Renal cortical epithelial cell (primary cell): Measurements from ENCODE around the gene FOXN4. TPM values are rescaled to one million over a fixed set of nuclear protein-coding genes. Genes with fewer than 3 reads are reported as not detected.
"Not testable (repeated sequence)": the region's sequence is repeated elsewhere in the genome, so short reads cannot be mapped to it uniquely, and the experiment has no call there.

ENCODE experiments used
- DNase-seq: peaks from one replicate; pipeline ENCODE4 v3.0.0-alpha.2; 2011; ENCODE audit warnings: low read depth
- total RNA-seq: library from RNA; depleted of rRNA; stranded (reverse); fragments of >200 nt; gene quantifications from 2 replicates; pipeline ENCODE4 v1.2.3, GENCODE V29; 2014

FOXN4 gene, protein sequence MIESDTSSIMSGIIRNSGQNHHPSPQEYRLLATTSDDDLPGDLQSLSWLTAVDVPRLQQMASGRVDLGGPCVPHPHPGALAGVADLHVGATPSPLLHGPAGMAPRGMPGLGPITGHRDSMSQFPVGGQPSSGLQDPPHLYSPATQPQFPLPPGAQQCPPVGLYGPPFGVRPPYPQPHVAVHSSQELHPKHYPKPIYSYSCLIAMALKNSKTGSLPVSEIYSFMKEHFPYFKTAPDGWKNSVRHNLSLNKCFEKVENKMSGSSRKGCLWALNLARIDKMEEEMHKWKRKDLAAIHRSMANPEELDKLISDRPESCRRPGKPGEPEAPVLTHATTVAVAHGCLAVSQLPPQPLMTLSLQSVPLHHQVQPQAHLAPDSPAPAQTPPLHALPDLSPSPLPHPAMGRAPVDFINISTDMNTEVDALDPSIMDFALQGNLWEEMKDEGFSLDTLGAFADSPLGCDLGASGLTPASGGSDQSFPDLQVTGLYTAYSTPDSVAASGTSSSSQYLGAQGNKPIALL
- not detected in 2 replicates for total RNA-seq

DNA sequence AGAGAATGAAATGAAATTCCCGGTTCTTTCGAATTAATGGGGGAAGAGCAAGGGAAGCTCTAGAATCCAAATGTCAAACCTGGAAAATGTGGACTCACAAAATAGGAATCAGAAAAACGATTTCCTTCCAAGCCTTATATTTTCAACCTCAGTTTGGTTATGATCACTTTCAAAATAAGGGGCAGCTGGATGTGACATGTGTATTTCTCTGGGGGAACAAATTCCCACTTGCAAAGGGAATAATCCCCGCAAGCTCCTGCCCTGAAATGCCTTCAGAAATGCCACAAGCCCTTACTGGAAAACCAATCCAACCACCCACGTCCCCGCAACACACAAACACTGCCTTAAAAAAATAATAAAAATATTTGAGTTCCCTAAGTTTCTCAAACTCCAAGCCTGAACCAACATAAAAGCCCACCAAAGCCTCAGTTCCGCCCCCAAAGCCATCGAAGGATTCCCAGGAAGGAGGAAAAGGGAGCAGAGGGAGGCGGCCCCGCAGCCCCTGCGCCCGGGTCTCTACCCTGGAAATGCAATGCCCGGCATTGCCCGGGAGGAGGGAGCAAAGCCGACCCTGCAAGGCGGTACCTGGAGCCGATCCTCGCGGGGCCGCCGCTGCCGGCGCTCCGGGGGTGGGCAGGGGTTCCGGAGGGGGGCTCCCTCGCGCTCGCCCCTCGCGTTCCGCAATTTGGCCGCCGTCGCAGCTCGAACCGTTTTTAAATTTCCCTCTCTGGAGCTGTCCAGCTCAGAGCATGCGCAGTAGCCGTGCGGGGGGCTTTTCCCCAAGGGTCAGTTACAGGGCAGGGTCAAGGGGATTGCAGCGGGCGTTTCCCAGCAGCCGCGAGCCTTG is at the start of gene FOXN4:
TSS of gene FOXN4 (minus strand) at position 751 of the 847 bp plus-strand sequence. CDS start 963 bp downstream, outside the sequence.
- no peak for DNase-seq

DNA sequence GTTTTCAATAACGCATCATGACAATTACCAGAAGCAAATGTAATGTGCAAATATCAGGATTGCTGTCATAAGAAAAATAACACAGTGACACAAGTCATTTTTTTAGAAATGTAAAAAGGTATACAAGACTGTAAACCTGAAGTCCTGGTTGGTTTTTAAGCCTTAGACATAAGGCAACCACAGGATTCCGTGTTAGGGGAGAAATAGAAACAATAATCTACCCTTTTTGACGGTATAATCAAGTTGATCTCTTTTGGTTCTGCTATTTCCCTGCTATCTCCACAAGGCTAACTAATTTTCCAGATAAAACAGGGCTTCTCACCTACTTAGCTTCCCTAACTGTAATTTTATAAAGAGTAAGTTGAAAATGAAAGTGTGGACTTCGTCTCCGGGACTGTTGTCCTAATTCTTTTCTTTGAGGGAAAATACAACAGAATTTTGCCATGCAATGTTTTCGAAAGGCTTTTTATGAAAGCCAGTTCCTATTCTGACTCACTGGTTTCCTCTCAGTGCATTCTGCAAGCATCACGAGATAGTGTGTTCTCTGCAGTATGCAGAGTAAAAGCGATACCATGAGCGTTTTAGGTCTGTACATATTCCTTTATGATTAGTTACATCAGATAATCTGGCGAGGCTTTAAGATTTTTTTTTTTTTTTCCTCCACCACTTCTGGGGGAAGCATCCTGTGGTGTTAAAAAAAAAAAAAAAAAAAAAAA is 49.2 kb upstream of the FOXN4 start:
- no peak for DNase-seq

DNA sequence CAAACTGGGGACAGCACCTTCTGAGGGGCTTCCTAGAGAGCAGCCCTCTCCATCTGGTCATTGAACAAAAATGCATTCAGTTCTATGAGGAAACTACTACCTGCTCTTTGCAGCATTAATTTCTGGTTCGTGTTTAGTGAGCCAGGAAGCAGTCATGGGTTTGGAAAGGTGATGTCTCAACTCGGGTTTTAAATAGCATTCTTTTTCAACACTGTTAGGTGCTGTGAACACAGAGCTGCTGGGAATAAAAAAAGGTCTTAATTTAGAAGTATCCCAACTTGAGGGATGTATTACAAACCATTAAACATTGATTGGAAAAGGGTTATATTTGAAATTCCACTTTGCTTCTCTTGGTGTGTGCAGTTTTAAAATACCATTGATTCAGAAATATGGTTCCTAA is 47.9 kb upstream of the FOXN4 start:
- no peak for DNase-seq

DNA sequence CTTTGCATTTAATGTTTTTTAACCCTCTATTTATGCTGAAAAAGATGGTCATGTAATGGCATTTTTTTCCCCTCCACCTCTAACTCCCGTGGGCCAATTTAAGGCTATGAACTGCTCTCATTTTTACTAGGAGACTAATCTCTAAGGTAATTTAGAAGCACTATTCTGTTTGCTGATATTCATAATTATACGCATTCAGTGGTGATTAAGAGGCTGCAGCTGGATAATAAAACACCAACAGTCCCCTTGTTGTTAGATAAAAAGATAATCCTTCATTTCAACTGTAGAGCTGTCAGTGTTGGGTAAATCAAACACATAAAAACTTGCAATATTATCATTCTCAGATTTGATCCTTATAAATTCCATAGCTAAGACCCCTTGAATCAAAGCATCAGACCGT is 47.5 kb upstream of the FOXN4 start:
- no peak for DNase-seq

DNA sequence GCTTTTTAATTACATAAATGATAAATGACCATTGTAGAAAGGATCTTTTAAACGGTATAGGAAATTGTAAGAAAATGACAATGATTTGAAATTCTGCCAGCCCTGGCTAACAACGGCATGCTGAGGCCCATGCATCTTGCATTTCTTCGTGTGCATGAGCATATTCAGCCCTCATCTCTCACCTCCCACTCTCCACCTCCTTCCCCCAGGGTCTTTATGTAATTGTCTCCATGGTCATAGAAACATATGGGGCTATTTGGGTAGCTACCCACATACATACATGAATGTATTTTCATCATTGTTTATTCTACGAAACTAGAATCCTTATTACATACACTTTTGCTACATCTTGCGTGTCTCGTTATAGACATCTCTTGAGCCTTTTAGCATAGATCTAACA is 43.1 kb upstream of the FOXN4 start:
- DNase-seq: no peak

DNA sequence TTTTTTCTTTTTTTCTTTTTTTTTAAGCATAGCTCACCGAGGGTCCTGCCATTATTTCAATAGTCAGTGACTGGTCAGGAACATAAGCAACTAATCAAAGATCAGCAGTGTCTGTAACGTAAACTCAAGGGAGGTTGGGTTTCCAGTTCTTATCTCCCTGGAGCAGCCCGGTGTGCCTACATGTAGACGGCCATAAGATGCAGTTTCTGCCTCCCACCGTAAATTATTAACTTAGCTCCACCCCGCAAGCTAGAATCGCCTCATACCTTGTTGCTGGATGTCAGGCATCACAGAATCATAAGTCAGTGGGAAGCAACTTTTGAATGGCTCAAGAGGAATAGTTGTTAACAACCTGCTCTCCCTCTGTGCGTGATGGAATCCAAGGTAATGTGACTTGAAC is 38.5 kb upstream of the FOXN4 start, which contains the start of gene MYO1H:
TSS of gene MYO1H (plus strand) at position 312 of the 400 bp plus-strand sequence. CDS start at position 373, 61 bp downstream.
- peak; percentile 11 for DNase-seq

DNA sequence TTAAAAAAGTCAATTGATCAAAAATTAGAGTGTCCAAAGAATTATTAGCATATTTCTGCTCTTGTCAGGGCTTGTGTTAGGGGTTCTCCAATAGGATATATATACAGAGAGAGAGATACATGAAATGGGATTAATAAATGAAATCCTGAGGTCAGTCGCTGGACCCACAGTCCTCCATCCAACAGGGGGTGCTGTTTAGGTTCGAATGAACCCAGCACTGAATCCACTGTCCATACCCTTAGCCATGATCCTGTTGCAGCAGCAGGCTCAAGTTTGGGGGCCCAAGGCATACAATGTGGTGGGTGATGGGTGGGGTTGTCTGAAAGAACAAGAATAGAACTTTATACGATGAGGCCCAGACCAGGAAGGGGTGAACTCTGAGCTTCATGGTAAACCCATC is 37.8 kb upstream of the FOXN4 start:
- no peak for DNase-seq

DNA sequence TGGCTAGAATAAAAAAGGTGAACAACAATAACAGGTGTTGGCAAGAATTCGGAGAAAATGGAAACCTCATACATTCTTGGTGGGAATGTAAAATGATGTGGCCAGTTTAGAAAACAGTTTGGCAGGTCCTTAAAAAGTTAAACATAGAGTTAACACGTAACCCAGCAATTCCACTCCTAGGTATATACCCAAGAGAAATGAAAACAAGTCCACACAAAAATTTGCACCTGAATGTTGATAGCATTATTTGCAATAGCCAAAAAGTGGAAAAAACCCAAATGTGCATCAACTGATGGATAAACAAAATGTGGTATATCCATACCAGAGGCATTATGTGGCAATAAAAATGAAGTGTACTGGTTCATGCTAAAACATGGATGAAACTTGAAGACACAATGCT is 36.3 kb upstream of the FOXN4 start:
- no peak for DNase-seq

DNA sequence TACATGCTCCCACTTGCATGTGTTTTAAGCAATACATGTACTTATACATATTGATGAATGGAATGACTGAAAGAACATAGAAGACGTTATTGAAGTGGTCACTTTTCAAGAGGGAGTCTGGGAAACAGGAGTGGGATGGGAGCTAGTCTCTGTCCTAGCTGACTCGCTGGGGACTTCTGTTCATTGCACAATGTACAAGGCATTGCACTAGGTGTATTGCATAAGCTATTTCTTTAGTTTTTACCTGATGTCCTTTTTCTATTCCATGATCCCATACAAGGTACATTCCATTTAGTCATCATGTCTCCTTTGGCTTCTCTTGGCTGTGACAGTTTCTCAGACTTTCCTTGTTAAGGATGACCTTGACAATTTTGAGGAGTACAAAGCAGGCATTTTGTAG is 34.6 kb upstream of the FOXN4 start:
- peak; percentile 6 for DNase-seq

DNA sequence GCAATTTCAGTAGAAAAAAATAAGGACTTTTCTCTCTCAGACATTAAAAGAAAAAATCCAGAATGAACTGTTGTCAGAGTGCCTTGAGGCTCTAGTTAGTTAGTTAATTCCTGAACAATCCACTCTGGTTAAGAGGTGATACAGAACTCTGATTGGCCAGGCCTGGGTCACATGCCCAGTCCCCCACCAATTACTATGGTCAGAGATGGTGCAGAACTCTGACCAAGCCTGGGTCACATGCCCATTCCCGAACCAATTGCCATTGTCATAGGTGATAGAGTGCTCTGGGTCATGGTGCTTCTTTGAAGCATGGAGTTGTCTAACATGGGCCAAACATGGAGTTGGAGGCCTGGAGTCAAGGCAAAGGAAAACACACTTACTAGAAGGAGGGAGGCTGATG is 27.5 kb upstream of the FOXN4 start:
- DNase-seq: no peak

DNA sequence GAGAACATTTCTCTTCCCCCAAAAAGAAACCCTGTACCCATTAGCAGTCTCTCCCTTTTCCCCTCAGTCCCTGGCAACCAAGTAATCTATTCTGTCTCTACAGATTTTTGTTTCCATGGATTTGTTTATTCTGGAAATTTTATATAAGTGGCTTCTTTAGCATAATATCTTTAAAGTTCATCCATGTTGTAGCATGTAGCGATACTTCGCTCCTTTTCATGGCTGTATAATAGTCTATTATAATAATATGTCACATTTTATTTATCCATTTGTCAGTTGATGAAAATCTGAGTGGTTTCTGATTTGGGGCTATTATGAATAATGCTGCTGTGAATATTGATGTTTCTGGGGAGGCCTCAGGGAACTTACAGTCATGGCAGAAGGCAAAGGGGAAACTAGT is 25.8 kb upstream of the FOXN4 start:
- DNase-seq: no peak

DNA sequence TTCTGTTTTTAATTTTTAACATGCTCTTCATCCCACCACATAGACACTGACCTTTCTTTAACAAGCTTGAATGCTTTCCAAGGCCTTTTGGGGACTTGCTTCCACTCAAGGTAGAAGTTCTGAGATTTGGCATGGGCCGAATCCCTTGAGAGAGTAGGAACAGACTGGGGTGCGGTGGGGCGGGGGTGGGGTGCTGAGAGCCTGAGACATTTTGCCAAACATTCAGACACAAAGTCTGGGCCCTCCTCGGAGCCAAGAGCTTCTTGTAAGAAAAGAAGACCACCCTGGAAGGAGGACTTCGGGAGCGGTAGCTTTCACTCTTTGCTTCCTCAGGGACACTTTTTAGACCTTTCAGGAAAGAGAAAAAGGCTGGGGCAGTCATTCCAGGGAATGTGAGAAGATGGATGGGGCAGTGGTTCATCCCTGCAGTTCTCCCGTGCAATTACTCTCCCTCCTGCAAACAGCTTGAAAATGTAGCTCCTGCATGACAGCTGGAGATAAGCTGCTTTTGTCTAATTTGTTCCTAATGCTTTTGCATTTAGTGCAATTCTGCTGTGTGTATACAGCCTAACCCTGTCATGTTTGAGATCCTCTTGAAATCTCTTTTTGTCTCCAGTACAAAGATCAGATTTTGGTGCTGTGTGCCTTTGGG is 22.3 kb upstream of the FOXN4 start:
- no peak for DNase-seq

DNA sequence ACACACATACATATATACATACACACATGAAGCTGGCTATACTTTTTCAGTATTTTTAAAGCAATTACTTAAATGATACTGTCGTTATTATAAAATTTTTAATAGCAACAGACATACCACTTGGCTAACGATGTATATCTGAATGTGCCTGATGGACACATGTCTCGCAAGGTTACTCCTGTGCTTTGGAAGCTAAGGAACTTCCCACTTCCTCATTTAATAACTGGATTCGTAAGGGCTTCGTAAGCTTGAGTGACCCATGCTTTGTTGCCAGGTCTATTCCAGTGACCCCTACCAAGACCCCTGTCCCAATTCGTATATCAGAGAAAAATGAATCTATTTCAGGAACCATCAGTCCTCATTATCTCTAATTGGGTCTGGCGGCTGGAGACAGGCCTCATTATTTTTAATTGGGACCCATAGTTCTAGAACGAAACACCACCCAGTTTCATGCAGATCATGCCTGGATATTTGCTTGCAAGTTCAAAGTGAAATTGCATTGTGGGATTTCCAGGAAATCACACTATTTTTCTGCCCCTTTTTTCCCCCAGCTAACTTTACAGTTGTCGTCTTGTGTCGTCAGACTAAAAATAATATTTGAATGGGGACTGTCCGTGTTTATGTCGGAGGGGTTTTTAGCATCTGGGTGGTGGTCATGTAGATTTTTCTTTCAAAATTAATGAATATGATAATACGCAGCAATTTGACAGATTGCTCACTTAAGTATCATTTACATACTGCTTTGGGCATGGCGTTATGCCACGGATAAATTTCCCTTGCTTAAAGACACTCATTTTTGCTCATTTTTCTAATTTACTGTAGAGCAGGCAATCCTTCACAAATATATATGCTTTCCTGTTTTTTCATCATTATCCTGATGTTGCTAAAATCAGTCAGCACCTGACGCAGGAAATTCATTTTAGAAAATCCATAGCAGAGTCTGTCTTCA is 21.5 kb upstream of the FOXN4 start:
- DNase-seq: no peak

DNA sequence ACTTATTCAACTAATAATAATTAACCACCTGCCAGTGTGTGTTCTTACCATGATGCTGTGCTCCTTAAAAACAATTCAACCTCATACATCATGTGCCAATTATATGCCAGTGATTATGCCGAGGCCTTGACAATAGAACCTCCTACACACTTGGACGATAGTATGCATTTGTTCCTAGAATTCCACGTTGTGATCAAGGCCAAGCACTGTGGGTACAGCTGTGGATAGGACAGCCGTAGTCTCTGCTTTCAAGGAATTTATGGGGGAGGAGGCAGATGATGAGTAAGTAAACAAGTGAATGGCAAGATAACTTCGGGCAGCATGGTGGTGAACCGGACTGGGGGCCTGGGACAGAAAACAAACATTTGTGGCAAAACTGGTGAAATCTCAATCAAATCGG is 20.6 kb upstream of the FOXN4 start:
- DNase-seq: peak; percentile 19

DNA sequence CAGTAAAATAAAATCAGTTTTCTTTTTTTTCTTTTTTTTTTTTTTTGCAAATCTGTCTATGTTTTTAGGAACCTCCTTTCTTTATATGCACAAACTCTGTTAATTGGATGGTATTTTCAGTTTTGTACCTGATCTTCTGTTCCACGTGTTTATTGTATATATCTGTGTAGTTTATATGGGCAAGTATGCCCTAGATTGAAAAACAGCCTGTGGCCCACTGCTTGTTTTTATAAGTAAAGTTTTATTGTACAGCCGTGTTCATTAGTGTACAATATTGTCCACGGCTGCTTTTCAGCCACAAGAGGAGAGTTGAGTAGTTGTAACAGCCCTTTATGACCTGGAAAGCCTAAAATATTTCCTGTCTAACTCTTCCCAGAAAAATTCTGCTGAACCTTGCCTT is 19.9 kb upstream of the FOXN4 start:
- DNase-seq: no peak

DNA sequence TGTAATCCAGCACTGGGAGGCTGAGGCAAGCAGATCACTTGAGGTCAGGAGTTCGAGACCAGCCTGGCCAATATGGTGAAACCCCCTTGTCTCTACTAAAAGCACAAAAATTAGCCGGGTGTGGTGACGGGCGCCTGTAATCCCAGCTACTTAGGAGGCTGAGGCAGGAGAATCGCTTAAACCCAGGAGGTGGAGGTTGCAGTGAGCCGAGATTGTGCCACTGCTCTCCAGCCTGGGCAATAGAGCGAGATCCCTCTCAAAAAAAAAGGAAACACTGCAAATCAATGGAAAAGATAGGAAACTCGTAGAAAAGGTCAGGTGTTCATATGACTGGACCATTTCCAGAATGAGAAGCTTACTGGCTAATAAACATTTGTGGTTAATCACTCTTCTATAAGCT is 12.2 kb upstream of the FOXN4 start:
- DNase-seq: not testable (repeated sequence)

DNA sequence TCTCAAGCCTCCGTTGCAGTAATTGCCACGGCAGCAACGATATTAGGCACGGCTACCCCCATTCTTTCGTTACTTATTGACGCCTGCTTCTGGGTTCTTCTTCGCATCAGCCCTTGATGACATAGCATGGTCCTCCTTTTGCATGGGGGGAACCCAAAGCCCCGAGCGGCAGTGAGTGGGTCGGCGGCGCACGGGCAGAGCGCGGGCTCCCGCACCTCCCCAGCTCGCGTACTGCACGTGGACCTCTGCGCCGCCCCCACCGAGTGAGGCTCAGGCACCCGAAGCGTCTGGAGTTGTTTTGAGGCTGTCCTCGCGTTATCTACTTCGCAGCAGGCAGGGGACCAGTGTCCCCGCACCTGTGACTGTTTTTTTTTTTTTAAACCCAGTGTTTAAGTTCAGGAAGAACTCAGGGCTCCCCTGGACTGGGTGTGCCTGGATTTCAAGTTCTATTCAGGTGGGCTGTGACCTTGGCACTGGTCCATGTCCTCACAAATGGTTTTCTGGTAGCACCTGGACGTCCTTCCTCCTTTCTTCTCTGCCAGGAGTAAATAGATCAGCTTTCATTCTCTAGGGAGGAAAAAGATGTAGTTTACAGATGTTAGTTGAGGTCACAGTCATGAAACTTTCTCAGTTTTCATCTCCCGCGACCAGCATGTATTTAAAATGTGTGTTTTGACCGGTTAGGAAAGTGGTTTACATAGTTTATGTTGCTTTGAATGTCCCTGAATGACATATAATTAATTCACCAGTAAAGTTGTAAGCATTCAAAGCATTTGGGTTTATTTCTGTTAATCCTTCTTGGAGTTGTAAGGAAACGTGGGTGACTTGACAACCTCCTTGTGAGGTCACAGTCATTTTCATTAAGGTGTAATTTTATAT is 1.4 kb upstream of the FOXN4 start:
- DNase-seq: no peak

DNA sequence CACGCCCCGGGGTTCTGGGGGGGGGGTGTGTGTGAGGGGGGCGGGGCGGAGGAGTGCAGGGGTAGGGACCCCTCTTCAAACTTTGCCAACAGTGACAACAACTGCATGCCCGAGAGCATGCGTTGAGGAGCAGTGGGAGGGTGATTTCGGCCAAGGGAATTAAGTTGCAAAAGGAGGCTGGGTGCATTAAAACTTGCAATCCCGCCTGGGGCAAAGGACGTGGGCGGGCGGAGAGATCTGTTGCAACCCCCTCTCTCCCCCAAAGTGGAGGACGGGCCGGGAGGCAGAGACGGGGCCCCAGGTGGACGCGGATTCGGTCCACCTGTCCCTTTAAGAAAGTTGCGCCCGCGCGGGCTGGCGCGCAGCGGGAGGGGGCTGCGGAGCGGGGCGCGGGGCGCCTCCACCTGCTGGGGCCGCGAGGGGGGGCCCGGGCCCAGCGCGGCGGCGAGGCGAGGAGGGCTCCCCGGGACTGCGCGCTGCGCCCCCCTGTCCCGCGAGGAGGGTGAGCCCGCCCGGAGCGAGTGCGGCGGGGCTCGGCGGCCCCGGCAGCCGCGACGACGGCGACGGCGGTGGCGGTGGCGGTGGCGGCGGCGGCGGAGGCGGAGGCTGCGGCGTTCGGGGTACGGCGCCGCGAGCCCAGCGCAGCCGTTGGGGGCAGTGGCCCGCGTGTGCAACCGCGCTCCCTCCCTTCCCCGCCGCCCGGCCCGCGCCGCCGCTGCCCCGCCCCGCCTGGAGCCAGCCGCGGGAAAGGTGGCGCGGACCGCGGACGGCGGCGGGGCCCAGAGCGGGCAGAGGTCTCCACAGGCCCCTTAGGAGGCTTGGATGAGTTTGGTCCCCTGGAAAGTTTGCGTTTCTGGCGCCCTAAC is 530 bp upstream of the FOXN4 start:
- no peak for DNase-seq
